ENCODE results near the gene TRMT11. TPM values are rescaled to one million over a fixed set of nuclear protein-coding genes. Genes with fewer than 3 reads are reported as not detected.
A peak's percentile ranks its signal among the peaks of the same experiment; 100 is the strongest.

Gene TRMT11
- total and polyA plus RNA-seq, 9 of the 15 experiments (the other 6 are each of a cell fraction or from before 2014, with no cell fraction given): 38.8 to 88.0 (median 59.8) TPM

DNA sequence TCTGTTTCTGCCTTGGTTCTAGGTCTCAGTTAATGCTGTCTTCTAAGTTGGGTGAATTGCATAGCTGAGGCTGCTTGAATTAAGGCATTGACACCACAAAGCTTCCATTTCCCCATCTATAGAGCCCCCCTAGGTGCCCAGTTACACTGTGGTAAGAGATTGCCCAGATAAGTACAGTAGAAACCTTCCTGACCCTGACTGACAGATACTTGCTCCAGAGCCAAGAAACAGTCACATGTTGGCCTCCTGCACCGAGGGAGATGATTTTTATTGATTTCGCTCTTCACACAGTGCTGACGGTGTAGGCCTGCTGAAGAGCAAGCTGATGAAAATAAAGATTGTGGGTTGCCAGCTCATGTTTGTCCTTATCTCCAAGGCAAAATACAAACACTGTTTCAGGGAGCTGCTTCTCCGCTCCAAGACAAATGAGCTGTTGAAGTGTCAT, 67.9 kb downstream of the TRMT11 start (continued):
- TF ChIP-seq CREB3L1 (IDR thresholded peaks at IDR 0.05; ENCODE audit: borderline replicate concordance, low read depth) (peak; percentile 56; the same call in 1 of the 2 replicates), EP300 (IDR thresholded peaks at IDR 0.05; ENCODE audit: low read length) (peak; percentile 74), BRD9 (IDR thresholded peaks at IDR 0.05; ENCODE audit: low read depth, partially characterized antibody) (no peak), SMAD2 (IDR thresholded peaks at IDR 0.05; ENCODE audit: low read depth, low read length) (no peak), CHD2 (IDR thresholded peaks at IDR 0.05; ENCODE audit: low read depth, low read length) (no peak), ZNF354B (CRISPR knock-in tag; IDR thresholded peaks at IDR 0.05) (no peak), RBM14 (IDR thresholded peaks at IDR 0.05; ENCODE audit: borderline replicate concordance, insufficient read depth, low read depth, low read length) (no peak), ZNF217 (CRISPR knock-in tag; IDR thresholded peaks at IDR 0.05) (no peak), CBX1 (IDR thresholded peaks at IDR 0.05; ENCODE audit: low read depth) (no peak), ZNF253 (CRISPR knock-in tag; conservative IDR thresholded peaks at IDR 0.05) (no peak), NFE2 (IDR thresholded peaks at IDR 0.05; ENCODE audit: low read depth) (peak; percentile 75), RFX1 (IDR thresholded peaks at IDR 0.05) (peak; percentile 68), CGGBP1 (CRISPR knock-in tag; IDR thresholded peaks at IDR 0.05) (no peak), FOXO4 (CRISPR knock-in tag; IDR thresholded peaks at IDR 0.05) (no peak), C11orf30 (IDR thresholded peaks at IDR 0.05; ENCODE audit: low read depth) (no peak), NCOA4 (IDR thresholded peaks at IDR 0.05; ENCODE audit: partially characterized antibody) (no peak), TEAD2 (tag; IDR thresholded peaks at IDR 0.05) (no peak), MLX (CRISPR knock-in tag; conservative IDR thresholded peaks at IDR 0.05) (no peak), ZNF583 (CRISPR knock-in tag; IDR thresholded peaks at IDR 0.05) (0 out of 2 replicates have a peak, but pooled peaks have one; percentile 20), IRF1 (CRISPR knock-in tag; IDR thresholded peaks at IDR 0.05; ENCODE audit: borderline replicate concordance) (no peak), ZNF644 (tag; IDR thresholded peaks at IDR 0.05; ENCODE audit: low read depth) (no peak), CSDE1 (IDR thresholded peaks at IDR 0.05) (no peak)
- TF ChIP-seq, protein P1, sequence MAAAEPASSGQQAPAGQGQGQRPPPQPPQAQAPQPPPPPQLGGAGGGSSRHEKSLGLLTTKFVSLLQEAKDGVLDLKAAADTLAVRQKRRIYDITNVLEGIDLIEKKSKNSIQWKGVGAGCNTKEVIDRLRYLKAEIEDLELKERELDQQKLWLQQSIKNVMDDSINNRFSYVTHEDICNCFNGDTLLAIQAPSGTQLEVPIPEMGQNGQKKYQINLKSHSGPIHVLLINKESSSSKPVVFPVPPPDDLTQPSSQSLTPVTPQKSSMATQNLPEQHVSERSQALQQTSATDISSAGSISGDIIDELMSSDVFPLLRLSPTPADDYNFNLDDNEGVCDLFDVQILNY (CRISPR knock-in tag; IDR thresholded peaks at IDR 0.05): no peak
- TF ChIP-seq, protein P2, sequence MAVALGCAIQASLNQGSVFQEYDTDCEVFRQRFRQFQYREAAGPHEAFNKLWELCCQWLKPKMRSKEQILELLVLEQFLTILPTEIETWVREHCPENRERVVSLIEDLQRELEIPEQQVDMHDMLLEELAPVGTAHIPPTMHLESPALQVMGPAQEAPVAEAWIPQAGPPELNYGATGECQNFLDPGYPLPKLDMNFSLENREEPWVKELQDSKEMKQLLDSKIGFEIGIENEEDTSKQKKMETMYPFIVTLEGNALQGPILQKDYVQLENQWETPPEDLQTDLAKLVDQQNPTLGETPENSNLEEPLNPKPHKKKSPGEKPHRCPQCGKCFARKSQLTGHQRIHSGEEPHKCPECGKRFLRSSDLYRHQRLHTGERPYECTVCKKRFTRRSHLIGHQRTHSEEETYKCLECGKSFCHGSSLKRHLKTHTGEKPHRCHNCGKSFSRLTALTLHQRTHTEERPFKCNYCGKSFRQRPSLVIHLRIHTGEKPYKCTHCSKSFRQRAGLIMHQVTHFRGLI (CRISPR knock-in tag; IDR thresholded peaks at IDR 0.05): no peak

Data from K562 (cell line).